NK-92 (cell line): Measurements from ENCODE around the gene INS.
"Not testable (repeated sequence)": the region's sequence is repeated elsewhere in the genome, so short reads cannot be mapped to it uniquely, and the experiment has no call there.

Experiments
- DNase-seq: peaks from one replicate; lab custom pipeline; 2025; ENCODE audit not compliant: unreplicated experiment; lab: John Stamatoyannopoulos, UW

INS gene

DNA sequence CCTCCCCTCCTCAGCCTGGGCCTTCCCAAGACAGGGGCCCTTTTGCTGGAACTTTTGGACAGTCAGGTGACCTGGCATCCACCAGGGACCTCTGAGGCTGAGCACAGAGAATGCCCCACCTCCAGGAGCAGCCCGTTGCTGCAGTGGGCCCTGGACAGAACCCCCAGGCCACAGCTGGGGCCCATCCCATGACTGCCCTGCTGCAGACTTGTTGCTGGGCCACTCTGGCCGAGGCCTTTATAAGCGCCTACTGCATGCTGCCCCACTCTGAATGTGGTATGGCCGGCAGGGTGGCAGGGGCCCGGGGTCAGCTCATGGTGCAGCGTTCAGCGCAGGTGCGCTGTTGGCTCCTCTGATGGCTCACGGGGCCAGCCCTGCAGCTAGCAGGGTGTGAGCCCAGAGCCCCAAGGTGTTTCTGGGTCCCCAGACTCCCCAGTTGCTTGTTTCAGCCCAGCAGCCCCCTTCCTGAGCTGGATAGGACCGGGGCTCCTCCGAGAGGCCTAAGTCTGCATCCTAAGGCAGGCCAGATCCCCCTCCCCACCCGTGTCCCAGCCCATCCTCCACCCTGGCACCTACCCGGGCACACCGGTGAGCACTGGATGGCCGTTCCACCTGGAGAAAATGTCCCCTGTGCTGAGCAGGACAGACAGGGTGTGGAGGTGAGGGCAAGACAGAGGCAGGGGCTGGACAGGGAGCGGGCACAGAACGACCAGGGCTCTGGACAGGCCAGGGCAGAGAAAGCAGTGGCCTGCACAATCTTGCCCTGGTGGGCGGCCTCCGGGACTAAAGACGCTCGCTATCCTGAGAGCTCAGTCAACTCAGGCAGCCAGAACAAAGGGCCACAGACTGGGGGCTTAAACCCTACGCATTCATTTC, 38.7 kb upstream of the INS start:
- no peak for DNase-seq

DNA sequence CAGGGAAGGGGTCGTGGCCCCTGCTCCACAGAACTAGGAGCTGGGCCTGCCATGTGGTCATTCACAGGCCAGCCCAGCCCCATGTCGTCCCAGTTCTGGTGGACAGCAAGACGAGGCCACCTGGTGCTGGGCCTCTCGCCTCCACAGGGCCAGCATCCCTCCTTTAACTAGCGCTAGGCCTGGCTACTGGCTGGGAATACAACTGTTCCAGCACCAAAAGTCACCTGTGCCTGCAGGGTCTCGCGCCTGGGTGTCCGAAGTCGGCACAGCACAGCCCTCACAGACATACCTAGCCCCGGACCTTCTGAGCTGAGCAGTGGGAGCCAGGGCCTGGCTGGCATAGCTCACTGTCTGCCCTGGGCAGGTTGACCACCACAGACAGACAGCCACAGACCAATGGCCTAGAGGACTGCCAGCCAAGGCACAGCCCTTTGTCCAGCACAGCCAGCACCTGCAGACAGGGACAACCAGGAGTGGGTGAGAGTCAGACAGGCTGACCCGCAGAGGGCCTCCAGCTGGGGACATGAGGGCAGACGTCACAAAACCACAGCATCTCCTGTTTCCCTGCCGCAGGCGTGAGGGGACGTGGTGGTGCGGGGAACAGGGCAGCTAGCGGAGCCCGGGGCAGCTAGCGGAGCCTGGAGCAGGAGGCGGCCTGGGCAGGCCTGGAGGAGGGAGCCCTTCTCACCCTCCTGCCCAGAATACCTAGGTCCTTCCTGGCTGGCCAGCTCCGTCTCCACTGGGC, 37.8 kb upstream of the INS start:
- no peak for DNase-seq

DNA sequence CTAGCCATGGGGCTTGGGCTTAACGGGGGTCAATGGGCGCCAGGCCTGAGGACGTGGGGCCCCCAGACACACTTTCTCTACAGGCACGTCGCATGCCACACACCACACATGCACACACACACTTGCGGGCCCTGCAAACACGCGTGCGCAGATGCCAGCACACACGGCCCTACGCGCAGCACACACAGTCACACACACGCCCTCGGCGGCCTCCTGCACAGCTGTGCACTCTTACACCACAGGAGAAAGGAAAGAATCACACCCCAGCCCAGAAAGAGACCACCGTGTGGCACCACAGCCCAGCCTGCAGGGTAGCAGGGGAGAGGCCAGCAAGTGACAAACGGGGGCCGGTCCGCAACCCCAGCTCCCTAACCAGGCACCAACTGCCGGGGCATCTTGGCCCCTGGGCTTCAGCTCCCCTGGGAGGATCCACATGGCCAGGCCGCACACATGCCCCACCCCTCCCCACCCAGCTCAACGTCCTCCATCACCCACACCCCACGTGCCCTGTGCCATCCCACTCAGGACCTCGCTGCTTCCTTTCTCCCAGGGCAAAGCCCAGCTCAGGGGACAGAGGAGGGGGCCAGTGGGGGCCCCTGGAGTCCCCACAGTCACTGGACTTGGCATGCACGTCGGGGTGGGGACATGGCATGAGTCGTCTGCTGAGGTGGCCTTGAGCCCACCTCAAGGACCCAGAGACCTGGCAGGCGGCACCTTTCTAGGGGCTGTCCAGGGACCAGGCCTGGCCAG, 36.9 kb upstream of the INS start:
- DNase-seq = no peak

DNA sequence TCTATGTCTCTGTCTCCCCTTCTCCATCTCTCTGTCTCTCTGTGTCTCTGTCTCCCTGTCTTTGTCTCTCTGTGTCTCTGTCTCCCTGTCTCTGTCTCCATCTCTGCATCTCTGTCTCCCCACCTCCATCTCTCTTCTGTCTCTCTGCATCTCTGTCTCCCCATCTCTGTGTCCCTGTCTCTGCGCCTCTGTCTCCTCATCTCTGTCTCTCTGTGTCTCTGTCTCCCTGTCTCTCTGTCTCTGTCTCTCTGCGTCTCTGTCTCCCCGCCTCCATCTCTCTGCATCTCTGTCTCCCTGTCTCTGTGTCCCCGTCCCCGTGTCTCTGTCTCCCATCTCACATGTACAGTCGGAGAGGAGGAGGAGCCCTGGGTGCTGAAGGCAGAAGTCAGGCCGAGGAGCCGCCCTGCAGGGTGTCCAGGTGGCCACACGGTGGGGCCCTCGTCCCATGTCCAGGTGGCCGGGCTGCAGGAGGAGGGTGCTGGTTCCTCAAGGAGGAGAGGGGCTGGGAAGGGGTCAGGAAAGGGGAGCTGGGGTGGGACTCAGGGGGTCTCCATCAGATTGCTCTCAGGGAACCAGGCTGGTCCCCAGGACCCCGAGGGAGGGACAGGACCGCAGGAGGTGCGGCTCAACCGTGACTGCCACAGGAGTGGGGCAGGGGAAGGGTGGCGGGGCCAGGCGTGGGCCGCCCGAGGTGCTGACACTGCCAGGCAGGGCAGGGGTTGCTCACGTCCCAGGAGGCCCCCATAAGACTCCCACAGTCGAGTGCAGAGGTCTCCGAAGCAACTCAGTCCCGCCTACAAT, 36.2 kb upstream of the INS start:
- no peak for DNase-seq

DNA sequence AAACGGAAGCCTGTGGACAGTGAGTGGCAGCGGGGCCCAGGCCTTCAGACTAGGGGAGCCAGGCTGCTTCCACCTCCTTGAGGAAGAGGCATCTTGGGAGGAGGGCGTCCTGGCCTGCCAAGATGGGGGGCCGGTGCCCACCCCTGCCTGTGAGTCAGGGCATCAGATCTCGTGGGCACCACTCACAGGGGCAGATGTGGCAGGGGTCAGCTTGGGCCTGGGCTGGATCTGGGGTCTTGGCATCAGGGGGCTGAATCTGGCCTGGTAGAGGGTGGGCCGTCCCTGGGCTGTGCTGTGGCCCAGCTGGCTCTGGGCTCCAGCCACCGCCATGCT, 34.7 kb upstream of the INS start:
- DNase-seq = no peak

DNA sequence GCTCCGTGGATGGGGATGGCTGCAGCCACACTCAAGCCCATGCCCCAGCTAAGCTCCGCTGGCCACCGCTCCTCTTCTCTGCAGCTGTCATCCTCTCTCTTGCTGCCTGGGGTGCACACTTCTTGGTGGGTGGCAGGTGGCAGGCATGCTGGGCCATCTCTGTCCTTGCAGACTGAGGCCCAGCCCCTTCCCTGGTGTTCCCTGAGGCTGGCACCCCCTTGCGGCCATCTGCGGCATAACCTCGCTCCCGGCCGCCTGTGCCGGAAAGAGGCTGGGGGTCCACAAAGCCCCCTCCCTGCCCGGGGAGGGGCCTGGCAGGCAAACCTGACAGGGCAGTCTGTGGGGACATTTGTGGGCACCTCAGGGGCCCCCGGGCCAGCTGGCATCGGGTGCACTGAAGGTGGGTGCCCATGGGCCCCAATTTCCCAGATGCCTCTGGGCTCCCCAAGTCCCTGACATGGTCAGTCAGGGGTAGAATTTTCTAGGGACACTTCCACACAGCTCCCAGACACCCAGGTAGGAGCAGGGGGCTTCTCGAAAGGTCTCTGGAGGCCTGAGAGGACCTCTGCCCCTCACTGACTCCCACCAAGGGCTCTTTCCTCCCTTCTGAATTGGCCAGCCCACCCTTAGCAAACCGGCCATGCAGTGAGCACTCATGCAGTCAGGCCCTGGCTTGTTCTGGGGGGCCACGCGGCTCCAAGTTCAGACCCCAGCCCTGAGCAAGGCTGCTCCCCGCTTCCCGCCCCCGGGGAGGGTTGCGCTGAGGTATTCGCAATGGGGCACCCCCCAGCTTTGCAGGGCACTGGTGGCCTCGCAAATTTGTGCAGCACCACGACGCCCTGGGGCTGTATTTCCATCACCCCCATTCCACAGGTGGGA, 34.1 kb upstream of the INS start:
- no peak for DNase-seq

DNA sequence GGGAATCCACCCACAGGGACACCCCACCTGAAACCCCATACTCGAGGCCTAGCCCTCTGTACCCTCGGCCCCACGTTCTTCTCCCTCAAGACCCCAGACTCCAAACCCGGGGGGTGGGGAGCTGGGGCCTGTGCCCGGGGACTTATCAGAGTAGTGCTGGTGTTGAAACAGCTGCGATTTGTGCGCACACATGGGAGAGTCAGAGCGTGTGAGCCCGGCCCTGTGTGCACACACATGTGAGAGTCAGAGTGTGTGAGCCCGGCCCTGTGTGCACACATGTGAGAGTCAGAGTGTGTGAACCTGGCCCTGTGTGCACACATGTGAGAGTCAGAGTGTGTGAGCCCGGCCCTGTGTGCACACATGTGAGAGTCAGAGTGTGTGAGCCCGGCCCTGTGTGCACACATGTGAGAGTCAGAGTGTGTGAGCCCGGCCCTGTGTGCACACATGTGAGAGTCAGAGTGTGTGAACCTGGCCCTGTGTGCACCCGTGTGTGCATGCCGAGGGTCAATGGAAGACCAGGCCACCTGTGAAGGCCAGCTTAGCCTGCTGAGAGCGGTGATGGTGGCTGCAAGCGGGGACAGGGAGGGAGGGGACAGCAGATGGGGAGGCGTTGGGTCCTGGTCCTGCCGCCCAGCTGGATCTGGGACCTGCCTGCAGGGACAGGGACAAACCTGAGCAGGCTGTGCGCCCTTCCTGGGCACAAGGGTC, 33.0 kb upstream of the INS start:
- not testable (repeated sequence) for DNase-seq

DNA sequence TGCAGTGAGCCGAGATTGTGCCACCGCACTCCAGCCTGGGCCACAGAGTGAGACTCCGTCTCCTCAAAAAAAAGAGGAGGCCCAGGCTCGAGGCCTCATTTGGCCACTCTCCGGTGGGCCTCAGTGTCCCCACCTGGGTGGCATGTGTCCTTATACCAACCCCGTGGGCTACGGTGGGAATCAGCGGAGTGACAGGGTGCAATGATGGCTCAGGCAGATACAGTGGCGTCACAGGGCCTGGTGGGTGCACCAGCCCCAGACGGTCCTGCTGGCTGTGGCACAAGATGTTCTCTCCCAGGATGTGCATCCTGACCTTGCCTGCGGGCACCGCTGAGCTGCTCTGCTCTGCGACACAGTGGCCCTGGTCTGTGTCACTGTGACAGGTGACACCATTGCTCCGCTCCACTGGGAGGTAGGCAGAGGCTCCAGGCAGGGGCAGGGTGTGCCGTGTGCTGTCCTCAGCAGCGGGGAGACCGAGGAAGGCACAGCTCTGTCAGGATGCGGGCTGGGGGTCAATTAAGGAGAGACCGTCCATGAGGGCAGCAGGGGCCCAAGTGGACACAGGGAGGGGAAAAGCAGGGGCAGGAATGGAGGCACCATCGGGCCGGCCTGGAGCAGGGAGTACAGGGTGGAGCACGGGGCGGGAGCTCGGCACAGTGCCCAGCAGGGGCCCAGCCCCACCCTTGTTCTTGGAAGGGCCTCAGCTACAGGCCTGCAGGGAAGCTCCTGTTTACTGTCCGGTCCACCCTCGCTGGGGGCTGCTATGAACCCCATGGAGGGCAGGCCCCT, 32.3 kb upstream of the INS start:
- no peak for DNase-seq

DNA sequence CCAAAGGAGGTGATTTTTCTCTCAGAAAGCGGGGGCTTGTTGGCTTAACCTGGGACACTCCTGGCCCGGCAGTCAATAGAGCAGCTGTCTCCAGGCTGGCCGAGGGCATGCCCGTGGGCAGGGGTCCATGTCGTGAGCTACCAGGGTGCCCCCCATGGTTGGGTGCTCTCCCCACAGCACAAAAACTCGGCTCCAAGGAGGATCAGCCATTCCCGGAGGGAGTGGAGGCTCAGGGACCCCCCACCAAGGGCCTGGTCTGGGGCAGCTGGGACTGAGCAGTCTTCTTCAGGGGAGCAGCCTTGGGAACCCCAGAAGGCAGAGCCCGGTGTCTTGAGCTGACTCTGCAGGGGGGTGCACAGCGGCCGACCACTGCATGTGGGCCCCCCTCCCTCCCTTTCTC, 31.4 kb upstream of the INS start:
- no peak for DNase-seq

DNA sequence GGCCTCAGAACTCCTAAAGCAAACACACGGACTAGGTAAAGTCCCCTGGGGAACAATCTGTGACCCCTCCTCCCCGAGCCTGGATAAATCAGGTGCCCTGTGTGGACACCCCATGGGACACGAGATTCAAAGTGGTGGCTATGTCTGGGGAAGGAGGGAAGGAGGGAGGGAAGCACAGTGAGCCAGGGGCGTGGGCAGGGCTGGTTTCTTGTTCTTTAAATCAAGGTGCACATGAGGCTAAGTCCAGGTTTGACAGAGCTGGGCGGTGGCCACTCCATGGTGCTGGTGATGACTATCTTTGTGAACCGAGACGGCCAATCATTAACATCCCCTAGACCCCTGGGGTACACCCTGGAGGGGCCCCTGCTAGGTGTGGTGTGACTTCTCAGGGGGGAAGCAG, 30.9 kb upstream of the INS start:
- no peak for DNase-seq

DNA sequence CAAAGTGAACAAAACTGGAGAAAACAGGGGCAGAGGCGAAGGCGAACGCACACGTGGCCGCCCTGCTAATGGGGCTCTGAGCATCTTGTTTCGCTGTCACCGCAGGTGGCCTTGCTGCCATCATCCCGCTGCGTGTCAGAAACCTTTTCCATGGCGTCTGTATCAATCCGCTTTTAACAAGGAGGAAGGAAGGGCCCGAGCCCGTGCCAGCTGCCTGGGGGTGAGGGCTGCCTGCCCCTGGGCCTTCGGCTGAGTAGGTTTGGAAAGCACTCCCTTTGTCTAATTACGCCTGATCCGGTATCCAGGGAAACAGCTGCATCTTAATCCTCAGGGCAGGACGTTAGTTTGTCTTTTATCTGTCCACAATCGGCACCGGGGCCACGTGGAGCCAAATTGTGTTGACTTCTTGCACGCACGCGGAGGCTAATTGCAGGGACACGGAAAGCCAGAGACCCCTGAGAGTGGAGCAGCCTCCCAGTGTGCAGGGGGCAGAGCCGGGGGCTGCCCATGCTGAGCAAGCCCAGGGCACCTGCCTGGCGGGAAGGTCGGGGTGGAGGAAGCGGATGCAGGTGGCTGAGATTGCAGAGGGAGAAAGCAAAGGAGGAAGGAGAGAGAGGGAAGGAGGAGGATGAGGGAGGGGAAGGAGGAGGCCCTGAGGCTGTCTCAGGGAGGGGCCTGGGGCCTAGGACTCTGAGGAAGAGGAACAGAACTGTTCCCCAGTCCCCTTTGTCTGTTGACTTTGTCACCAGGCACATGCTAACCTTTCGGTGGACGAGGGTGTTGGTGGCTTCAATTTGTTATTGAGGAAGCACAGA, 29.9 kb upstream of the INS start:
- no peak for DNase-seq

DNA sequence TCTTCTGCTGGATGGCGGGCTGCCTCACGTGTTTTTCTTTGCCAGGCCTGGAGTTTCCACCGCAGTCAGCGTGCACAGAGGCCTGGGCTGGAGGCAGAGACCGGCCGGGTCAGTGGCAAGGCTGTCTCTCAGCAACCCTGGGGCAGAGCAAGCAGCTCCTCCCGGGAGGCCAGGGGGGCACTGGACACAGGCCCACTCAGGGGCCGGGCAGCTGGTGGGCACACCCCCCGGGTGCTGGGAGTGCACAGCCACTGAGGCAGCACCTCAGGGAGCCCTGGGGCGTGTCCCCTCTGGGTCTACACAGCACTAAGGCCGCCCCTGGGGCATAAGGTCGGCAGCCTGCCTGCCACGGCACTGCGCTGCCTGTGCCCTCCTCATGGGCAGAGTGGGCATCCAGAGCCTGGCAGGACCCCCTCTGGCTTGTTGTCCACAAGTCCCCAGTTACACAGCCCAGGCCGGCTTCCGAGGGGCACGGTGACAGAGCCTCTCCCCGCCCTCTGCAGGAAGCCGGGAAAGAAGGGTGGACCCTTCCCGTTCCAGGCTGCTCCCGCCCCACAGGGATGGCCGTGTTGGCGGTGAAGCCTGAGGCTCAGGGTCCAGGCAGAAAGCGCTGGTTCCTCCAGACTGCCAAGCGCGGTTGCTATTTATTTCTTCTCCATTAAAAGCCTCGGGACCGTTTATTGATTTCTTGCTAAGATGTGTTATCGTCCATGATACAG, 29.1 kb upstream of the INS start:
- no peak for DNase-seq

DNA sequence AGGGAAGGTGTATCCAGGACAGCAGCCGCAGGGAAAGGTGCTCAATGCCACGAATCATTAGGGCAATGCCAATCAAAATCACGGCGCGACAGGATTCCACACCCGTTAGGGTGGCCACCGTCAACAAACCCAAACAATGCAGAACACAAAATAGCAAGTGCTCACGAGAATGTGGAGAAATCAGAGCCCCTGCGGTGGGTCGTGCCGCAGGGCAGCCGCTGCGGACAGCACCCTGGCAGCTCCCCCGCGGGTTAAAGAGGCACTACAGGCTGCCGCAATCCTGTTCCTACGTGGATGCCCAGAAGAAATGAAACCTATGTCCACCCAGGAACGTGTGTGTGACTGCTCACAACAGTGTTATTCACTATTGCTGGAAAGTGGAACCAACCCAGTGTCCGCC, 27.7 kb upstream of the INS start:
- DNase-seq = no peak

DNA sequence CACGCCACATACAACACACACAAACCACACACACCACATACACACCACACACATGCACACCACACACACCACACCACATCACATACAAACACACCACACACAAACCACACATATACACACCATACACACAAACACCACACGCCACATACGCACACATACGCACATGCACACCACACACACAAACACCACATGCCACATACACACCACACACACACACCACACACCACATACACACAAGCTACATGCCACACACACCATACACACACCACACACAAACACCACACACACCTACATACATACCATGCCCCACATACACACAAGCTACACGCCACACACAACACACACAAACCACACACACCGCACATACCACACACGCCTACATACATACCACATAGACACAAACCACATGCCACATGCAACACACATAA, 26.3 kb upstream of the INS start:
- DNase-seq = no peak

DNA sequence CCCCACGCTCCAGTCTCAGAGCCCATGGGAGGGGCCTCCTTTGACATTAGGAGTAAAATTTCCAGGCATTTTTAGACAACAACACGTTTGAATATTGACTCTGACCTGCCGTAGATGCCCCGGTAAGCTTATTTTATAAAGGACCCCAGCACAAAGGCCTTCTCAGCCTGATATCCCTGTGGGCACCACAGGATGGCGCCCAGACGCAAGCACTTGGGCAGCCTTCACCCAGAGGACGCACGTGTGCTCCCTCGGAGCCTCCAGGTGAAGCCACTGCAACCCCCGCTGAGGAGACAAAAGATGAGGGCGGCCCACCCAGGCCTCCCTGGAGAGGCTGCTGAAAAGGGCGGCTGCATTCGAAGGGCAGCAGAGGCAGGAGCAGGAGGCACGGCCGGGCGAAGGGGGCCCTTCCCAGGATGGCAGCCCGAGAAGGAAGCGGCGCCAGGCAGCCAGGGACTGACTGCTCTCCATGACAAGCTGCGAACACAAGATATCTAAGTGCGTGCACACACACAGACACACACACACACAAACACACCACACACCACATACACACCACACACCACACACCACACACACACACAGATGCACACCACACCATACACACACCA, 25.8 kb upstream of the INS start:
- DNase-seq = no peak

DNA sequence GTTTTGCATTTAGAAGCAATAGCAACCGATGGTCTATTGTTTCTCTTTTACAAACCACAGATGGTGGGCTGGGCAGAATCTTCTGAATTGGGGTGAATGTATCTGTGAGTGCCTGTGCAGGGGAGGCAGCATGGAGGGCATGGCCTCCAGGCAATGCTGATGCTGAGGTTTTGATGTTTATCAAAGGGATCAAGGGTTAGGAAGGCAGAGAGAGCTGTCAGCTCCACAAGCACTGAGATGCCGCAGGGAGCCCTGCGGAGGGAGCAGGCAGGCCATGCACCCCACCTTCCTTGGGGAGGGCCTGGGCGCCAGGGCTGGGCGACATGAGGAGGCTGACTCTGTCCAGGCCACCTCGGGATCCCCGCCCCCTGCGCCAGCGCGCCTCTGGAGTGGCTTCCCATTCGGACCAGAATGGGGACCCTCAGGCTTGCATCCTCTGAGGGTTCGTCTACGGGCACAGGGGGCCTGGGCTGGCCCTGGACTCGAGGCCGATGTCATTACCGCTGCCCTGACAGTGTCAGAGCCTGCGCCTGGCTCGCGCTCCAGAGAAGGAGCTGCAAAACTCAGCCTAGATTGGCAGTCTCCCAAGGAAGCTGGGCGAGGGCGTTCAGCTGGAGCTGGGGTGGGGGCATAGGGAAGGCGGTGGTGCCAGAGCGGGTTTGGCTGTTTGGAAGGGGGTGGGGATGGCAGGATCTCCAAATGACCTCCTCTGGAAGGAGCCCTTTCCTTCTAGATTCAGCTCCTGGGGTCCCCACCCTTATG, 24.5 kb upstream of the INS start:
- no peak for DNase-seq
